Subcutaneous preadipocyte (primary cell): Measurements from ENCODE around the gene RELB. TPM values are rescaled to one million over a fixed set of nuclear protein-coding genes. Genes with fewer than 3 reads are reported as not detected.

ENCODE experiments used
- small RNA-seq: library from RNA; depleted of rRNA; stranded (forward); fragments of <200 nt; gene quantifications from one replicate; pipeline ENCODE3, GENCODE V24; 2012
- total RNA-seq: library from RNA; depleted of rRNA; stranded (reverse); fragments of >200 nt; gene quantifications from 2 replicates; pipeline ENCODE4 v1.2.3, GENCODE V29; 2012

Gene RELB
- total RNA-seq, result 7.3 and 11.3 TPM in 2 replicates

GRCh38 chr19:45001087-45001739 lies at the start of gene RELB:
Gene RELB (plus strand): TSS chr19:45001464. CDS start chr19:45001580, 116 bp downstream.

GRCh38 chr19:44954649-44955504 lies 46.4 kb upstream of the RELB start, which contains the start of gene CLPTM1:
Gene CLPTM1 (plus strand): TSS chr19:44955380. CDS start chr19:44955396, 16 bp downstream.

GRCh38 chr19:45038931-45039893 lies 37.9 kb downstream of the RELB start, which contains the start of gene CLASRP:
Gene CLASRP (plus strand): TSS chr19:45039045. CDS start chr19:45040213, 1,168 bp downstream.

GRCh38 chr19:45076029-45076850 lies 75.0 kb downstream of the RELB start, which contains the start of gene ZNF296:
Gene ZNF296 (minus strand): TSS chr19:45076478. CDS start chr19:45076373, 105 bp downstream.

GRCh38 chr19:45079063-45079910 lies 78.0 kb downstream of the RELB start, which contains the start of gene GEMIN7:
Gene GEMIN7 (plus strand): TSS chr19:45079260. CDS start chr19:45090115, 10,855 bp downstream.

Small RNA genes lying within 50 kb of the gene (small RNA-seq; reads per million reads assigned to genes)
- gene RNU6-611P, result not detected

Other genes starting within 250 kb of the RELB start
- not detected in 2 replicates for gene CBLC, start 223.6 kb upstream of the RELB start, total RNA-seq
- 1.8 and 2.2 TPM in 2 replicates for gene BCAM, start 192.4 kb upstream of the RELB start, total RNA-seq
- 29.4 and 35.8 TPM in 2 replicates for gene NECTIN2, start 155.2 kb upstream of the RELB start, total RNA-seq
- 63.2 and 98.5 TPM in 2 replicates for gene TOMM40, start 110.2 kb upstream of the RELB start, total RNA-seq
- 13.5 and 152 TPM in 2 replicates for gene APOE, start 95.7 kb upstream of the RELB start, total RNA-seq
- gene APOC1, start 86.9 kb upstream of the RELB start, total RNA-seq, result 2.3 and 7.3 TPM in 2 replicates
- not detected in 2 replicates for gene APOC4, start 59.2 kb upstream of the RELB start, total RNA-seq
- not detected in 2 replicates for gene APOC2, start 55.4 kb upstream of the RELB start, total RNA-seq
- 53.3 and 77.0 TPM in 2 replicates for gene CLPTM1, start 46.1 kb upstream of the RELB start, total RNA-seq
- gene CLASRP, start 37.6 kb downstream of the RELB start, total RNA-seq, result 16.9 and 23.9 TPM in 2 replicates
- gene ZNF296, start 75.0 kb downstream of the RELB start, total RNA-seq, result 0.20 TPM in 1 of 2 replicates, not detected in the other
- 15.8 and 19.8 TPM in 2 replicates for gene GEMIN7, start 77.8 kb downstream of the RELB start, total RNA-seq
- gene PPP1R37, start 91.7 kb downstream of the RELB start, total RNA-seq, result 23.5 and 28.0 TPM in 2 replicates
- gene NKPD1, start 159.5 kb downstream of the RELB start, total RNA-seq, result 0.39 and 1.1 TPM in 2 replicates
- gene TRAPPC6A, start 176.8 kb downstream of the RELB start, total RNA-seq, result 2.5 and 6.2 TPM in 2 replicates
- 4.4 and 6.6 TPM in 2 replicates for gene BLOC1S3, start 177.3 kb downstream of the RELB start, total RNA-seq
- 0.20 TPM in 1 of 2 replicates, not detected in the other for gene EXOC3L2, start 243.9 kb downstream of the RELB start, total RNA-seq
- 12.1 TPM in 2 replicates for gene MARK4, start 249.8 kb downstream of the RELB start, total RNA-seq